SK-N-SH treated with all-trans-retinoic acid at 6 μM for 48 hours (cell line): Measurements from ENCODE around the gene DEFB129.
A peak's percentile ranks its signal among the peaks of the same experiment; 100 is the strongest.

Source experiments
- ATAC-seq: fragments of 200-7000 bp; cut with Tn5 transposase; 3 replicates; pipeline ENCODE4 v1.9.1; 2020; ENCODE audit warnings: mild to moderate bottlenecking, moderate library complexity
- ARNTL ChIP-seq: fragments of 450-650 bp; formaldehyde crosslinking; IDR thresholded peaks from 2 replicates; pipeline ENCODE4 v1.5.0; 2020; ENCODE audit warnings: low read depth, mild to moderate bottlenecking, moderate library complexity, borderline replicate concordance
- BACH2 ChIP-seq: fragments of 250-450 bp; sonication (Bioruptor Pico); IDR thresholded peaks from 2 replicates; pipeline ENCODE4 v1.9.0; 2021; ENCODE audit warnings: mild to moderate bottlenecking, borderline replicate concordance
- CREB5 ChIP-seq: fragments of 250-450 bp; sonication (Bioruptor Pico); IDR thresholded peaks from 2 replicates; pipeline ENCODE4 v1.5.1; 2020; ENCODE audit warnings: low read depth, mild to moderate bottlenecking, moderate library complexity
- CSDC2 ChIP-seq: fragments of 250-450 bp; sonication (Bioruptor Pico); IDR thresholded peaks from 2 replicates; pipeline ENCODE4 v1.5.0; 2020; ENCODE audit warnings: mild to moderate bottlenecking, moderate library complexity
- CSRNP3 ChIP-seq: fragments of 250-450 bp; sonication (Bioruptor Pico); IDR thresholded peaks from 2 replicates; pipeline ENCODE4 v1.5.1; 2021; ENCODE audit warnings: mild to moderate bottlenecking, moderate library complexity
- ESRRG ChIP-seq: fragments of 250-450 bp; sonication (Bioruptor Pico); IDR thresholded peaks from 2 replicates; pipeline ENCODE4 v1.6.1; 2021; ENCODE audit warnings: mild to moderate bottlenecking
- GLIS3 ChIP-seq: fragments of 250-450 bp; sonication (Bioruptor Pico); IDR thresholded peaks from 2 replicates; pipeline ENCODE4 v1.5.0; 2020; ENCODE audit warnings: mild to moderate bottlenecking, moderate library complexity
- ISL1 ChIP-seq: fragments of 250-450 bp; sonication (Bioruptor Pico); IDR thresholded peaks from 2 replicates; pipeline ENCODE4 v2.1.2; 2022; ENCODE audit warnings: mild to moderate bottlenecking, moderate library complexity
- OSR1 ChIP-seq: fragments of 250-450 bp; sonication (Bioruptor Pico); IDR thresholded peaks from 2 replicates; pipeline ENCODE4 v1.8.0; 2022; ENCODE audit warnings: moderate library complexity, mild to moderate bottlenecking, inconsistent platforms
- PATZ1 ChIP-seq: fragments of 250-450 bp; sonication (Bioruptor Pico); IDR thresholded peaks from 2 replicates; pipeline ENCODE4 v1.8.0; 2020; ENCODE audit warnings: mild to moderate bottlenecking, moderate library complexity, borderline replicate concordance
- POU6F1 ChIP-seq: fragments of 250-450 bp; sonication (Bioruptor Pico); IDR thresholded peaks from 2 replicates; pipeline ENCODE4 v1.8.0; 2021; ENCODE audit warnings: low read depth, mild to moderate bottlenecking, moderate library complexity, borderline replicate concordance
- PPARA ChIP-seq: fragments of 250-450 bp; sonication (Bioruptor Pico); IDR thresholded peaks from 2 replicates; pipeline ENCODE4 v1.5.0; 2020; ENCODE audit warnings: mild to moderate bottlenecking, borderline replicate concordance
- RARB ChIP-seq: fragments of 250-450 bp; sonication (Bioruptor Pico); IDR thresholded peaks from 2 replicates; pipeline ENCODE4 v1.8.0; 2021; ENCODE audit warnings: mild to moderate bottlenecking, moderate library complexity
- SNAI2 ChIP-seq: fragments of 250-450 bp; sonication (Bioruptor Pico); IDR thresholded peaks from 2 replicates; pipeline ENCODE4 v1.5.0; 2020; ENCODE audit warnings: mild to moderate bottlenecking, moderate library complexity
- TCF4 ChIP-seq: fragments of 250-450 bp; sonication (Bioruptor Pico); IDR thresholded peaks from 2 replicates; pipeline ENCODE4 v1.8.0; 2021; ENCODE audit warnings: mild to moderate bottlenecking, moderate library complexity, borderline replicate concordance
- TOX ChIP-seq: fragments of 250-450 bp; sonication (Bioruptor Pico); IDR thresholded peaks from 2 replicates; pipeline ENCODE4 v1.8.0; 2021; ENCODE audit warnings: mild to moderate bottlenecking, moderate library complexity, borderline replicate concordance
- TSHZ2 ChIP-seq: fragments of 250-450 bp; sonication (Bioruptor Pico); IDR thresholded peaks from 2 replicates; pipeline ENCODE4 v1.5.0; 2020; ENCODE audit warnings: mild to moderate bottlenecking, moderate library complexity
- ZC3H10 ChIP-seq: fragments of 250-450 bp; sonication (Bioruptor Pico); IDR thresholded peaks from 2 replicates; pipeline ENCODE4 v1.5.1; 2021; ENCODE audit warnings: mild to moderate bottlenecking, moderate library complexity
- ZFP30 ChIP-seq: fragments of 450-650 bp; formaldehyde crosslinking; IDR thresholded peaks from 2 replicates; pipeline ENCODE4 v1.5.0; 2022; ENCODE audit warnings: mild to moderate bottlenecking, moderate library complexity
- ZNF565 ChIP-seq: fragments of 450-650 bp; formaldehyde crosslinking; conservative IDR thresholded peaks from 2 replicates; pipeline ENCODE4 v1.5.0; 2020; ENCODE audit warnings: low read depth, mild to moderate bottlenecking, moderate library complexity
- ZNF70 ChIP-seq: fragments of 450-650 bp; formaldehyde crosslinking; IDR thresholded peaks from 2 replicates; pipeline ENCODE4 v1.5.0; 2020; ENCODE audit warnings: mild to moderate bottlenecking, moderate library complexity
- ZNF8 ChIP-seq: fragments of 450-650 bp; formaldehyde crosslinking; IDR thresholded peaks from 2 replicates; pipeline ENCODE4 v1.5.0; 2020; ENCODE audit warnings: mild to moderate bottlenecking, moderate library complexity

DEFB129 gene

GRCh38 chr20:258963-259362, 31.9 kb downstream of the DEFB129 start:
- TF ChIP-seq CSRNP3 (CRISPR knock-in tag) (no peak), ZC3H10 (no peak), TOX (CRISPR knock-in tag) (no peak), OSR1 (CRISPR knock-in tag) (no peak)
- ATAC-seq: peak; percentile 32; the same call in 1 of the 3 replicates

- no peak for TF ChIP-seq SNAI2 (CRISPR knock-in tag)
- TF ChIP-seq CSRNP3 (CRISPR knock-in tag): no peak
- TF ChIP-seq ZC3H10: no peak
- no peak for TF ChIP-seq PPARA
- no peak for TF ChIP-seq TSHZ2 (CRISPR knock-in tag)
- TF ChIP-seq CSDC2: no peak
- TF ChIP-seq ISL1 (CRISPR knock-in tag): no peak
- TF ChIP-seq TCF4 (CRISPR knock-in tag): no peak
- TF ChIP-seq, all 23 proteins: peak for 0
- ATAC-seq: no peak
Observed at GRCh38 chr20:259981-260380, 32.9 kb downstream of the DEFB129 start.

GRCh38 chr20:263701-264100, 36.6 kb downstream of the DEFB129 start:
- no peak for ATAC-seq
- TF ChIP-seq ZNF8 (CRISPR knock-in tag) (no peak), ARNTL (CRISPR knock-in tag) (no peak), ZC3H10 (no peak), RARB (no peak), ZNF70 (CRISPR knock-in tag) (no peak), PATZ1 (CRISPR knock-in tag) (no peak), TSHZ2 (CRISPR knock-in tag) (no peak), ZNF565 (CRISPR knock-in tag) (no peak), CREB5 (CRISPR knock-in tag) (no peak), BACH2 (CRISPR knock-in tag) (no peak), SNAI2 (CRISPR knock-in tag) (no peak), ISL1 (CRISPR knock-in tag) (no peak), ESRRG (CRISPR knock-in tag) (no peak), PPARA (no peak), CSDC2 (no peak), GLIS3 (CRISPR knock-in tag) (no peak), ZFP30 (no peak), POU6F1 (CRISPR knock-in tag) (no peak), TCF4 (CRISPR knock-in tag) (no peak)
- TF ChIP-seq, all 23 proteins: peak for 0
